Subcutaneous adipose tissue (tissue), 4 donors: ENCODE measurements around the gene ATP23. TPM values are rescaled to one million over a fixed set of nuclear protein-coding genes. Genes with fewer than 3 reads are reported as not detected.

Source experiments
- total RNA-seq, 4 donors: library from RNA; depleted of rRNA; stranded (reverse); fragments of >200 nt; gene quantifications; one replicate each; pipeline ENCODE4 v1.1.0, GENCODE V29; 2016
- TF ChIP-seq, protein P1 (sequence below): fragments of 450-650 bp; IDR thresholded peaks from one replicate; pipeline ENCODE4 v1.5.1; 2016; ENCODE audit warnings: low read depth, mild to moderate bottlenecking, control low read depth, antibody characterized with exemption, moderate library complexity

The ATP23 gene
- total RNA-seq, 4 donors from 2014 or later = 12.9 to 44.6 (median 28.5) TPM

DNA sequence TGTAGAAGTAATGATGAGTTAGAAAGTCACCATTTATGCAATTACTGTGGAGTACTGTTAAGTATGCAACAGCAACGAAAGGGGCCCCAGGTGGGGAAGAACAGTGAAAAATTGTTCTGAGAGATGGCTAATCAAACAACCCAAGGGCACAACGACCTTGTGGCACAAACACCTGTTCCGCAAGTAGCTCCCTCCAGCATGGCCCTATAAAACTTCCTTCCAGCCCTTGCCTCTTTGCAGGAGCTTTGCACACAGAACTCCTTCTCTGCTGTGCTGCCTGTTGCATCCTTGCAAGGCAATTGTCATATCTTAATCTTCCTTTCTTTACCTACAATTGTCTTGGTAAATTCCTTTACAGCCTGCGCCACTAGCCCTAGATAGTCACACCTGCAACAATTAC is 23.2 kb upstream of the ATP23 start:
- TF ChIP-seq, protein P1, sequence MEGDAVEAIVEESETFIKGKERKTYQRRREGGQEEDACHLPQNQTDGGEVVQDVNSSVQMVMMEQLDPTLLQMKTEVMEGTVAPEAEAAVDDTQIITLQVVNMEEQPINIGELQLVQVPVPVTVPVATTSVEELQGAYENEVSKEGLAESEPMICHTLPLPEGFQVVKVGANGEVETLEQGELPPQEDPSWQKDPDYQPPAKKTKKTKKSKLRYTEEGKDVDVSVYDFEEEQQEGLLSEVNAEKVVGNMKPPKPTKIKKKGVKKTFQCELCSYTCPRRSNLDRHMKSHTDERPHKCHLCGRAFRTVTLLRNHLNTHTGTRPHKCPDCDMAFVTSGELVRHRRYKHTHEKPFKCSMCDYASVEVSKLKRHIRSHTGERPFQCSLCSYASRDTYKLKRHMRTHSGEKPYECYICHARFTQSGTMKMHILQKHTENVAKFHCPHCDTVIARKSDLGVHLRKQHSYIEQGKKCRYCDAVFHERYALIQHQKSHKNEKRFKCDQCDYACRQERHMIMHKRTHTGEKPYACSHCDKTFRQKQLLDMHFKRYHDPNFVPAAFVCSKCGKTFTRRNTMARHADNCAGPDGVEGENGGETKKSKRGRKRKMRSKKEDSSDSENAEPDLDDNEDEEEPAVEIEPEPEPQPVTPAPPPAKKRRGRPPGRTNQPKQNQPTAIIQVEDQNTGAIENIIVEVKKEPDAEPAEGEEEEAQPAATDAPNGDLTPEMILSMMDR = no peak

DNA sequence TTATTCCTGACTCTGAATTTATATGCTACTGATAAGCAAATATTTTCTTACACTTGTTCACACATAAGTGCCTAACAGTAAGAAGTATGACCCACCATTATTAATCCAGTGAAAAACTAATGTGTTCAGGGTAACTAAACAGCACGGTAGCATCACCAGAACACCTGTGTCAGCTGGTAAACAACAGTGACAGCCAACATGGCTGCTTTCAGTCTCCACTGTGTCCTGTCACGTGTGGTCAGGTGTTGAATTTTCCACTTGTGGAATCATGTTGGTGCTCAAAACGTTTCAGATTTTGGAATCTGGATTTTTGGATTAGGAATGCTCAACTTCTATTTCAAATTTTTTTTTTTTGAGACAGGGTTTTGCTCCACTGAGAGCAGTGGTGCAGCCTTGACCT is 14.3 kb upstream of the ATP23 start:
- TF ChIP-seq, protein P1 = no peak

DNA sequence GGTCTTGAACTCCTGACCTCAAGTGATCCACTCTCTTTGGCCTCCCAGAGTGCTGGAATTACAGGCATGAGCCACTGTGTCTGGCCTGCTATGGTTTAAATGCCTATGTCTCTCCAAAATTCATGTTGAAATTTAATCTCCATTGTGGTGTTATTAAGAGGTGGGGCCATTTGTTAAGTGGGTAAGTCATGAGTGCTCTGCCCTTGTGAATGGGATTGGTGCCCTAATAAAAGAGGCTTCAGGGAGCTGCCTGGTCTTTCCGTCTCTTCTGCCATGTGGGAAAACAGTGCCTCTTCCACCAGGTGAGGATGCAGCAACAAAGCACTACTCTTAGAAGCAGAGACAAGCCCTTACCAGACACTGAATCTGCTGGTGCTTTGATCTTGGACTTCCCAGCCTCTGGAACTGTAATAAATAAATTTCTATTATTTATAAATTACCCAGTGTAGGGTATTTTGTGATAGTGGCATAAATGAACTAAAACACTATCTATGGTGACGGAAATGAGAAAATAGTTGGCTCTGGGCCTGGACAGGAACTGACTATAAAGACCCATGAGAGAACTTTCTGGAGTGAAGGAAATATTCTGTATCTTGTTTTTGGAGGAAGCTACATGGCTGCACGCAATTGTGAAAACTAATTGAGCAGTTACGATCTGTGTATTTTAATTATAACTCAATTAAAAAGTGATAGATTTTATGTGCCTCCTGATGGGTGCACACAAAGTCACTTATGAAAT is 12.1 kb upstream of the ATP23 start:
- TF ChIP-seq, protein P1 = no peak

DNA sequence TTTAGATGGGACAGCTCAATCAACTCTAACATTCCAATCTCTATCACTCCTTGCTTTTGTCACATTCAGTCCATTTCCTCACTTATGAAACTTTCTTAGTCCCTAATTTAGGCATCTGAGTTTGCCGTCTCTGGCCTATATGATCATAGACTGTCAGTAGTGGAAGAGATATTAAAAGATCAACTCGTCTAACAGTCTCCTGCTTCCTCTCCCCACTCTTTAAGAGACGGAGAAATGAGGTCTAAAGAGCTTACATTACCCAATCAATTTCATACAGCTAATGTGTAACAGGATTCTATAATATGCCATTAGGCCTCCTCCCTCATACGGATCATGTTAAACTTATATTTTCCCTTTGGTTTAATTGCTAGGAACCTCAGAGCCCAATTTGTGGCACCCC is 6.5 kb upstream of the ATP23 start:
- TF ChIP-seq, protein P1 = no peak

DNA sequence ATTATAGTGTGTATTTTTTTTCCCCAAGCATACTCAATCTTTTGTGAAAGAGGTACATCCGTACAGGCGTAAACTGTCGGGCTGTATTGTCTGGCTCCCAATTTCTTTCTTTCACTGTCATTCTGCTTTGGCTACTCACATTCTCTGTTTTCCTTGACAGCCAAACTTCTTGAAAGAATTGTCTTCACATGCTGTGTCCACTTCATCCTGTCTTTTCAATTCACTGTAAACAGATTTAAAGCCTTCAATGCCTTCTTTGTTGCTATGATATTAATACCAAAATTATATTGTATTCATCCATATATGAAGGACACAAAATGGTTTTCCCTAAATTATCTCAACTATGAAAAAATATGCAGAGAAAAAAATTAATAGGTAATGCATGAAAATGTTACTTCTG is 6.0 kb upstream of the ATP23 start:
- TF ChIP-seq, protein P1 = no peak

DNA sequence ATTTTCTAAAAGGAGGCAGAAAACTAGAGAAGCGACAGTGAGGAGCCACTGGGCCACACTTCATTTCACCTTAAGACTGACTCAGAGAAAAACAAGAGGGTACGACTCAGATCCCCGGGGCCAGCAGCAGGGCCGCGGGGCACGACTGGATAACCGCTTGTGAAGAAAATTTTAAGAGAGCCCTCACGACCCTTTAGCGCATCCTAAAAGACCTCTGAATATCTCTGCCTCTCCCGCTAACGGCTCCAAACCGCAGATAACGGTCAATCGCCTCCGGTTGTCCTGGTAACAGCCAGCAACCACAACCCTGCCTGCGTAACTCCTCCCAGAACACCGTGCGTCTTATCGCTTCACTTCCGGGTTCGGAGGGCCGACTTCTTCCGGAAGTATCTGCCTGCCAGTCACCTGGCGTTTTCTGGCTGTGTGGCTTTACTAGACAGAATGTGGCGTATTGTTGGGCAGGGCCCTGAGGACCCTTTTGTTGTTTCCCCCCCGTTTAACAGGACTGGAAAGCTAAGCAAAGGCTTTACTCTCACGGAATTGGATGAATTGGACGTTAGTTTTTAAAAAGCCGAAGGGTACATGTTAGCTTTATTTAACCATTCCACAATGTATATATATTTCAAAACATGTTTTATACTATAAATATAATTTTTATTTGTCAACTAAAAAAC is 5.4 kb upstream of the ATP23 start:
- TF ChIP-seq, protein P1 = no peak

DNA sequence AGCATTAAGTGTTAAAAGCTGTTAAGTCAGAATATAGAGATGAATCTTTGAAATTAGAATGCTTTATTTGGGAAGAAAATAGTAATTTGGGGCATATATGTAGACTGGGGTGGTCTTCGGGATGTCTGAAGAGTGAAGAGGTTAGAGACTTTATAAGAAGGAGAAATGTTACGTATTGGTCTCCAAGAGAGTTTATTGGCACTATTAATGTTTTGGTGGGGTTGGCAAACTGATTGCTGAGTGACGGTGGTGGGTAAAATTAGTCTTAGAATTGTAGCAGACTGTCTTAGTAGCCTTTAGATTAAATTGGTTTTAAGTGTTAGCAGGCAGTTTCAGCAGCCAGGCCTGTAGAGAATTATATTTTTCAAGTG is 4.9 kb upstream of the ATP23 start:
- TF ChIP-seq, protein P1 = no peak
